B cell (primary cell): Measurements from ENCODE around the gene KDM6B. TPM values are rescaled to one million over a fixed set of nuclear protein-coding genes. Genes with fewer than 3 reads are reported as not detected.

ENCODE experiments used
- ATAC-seq: fragments of 200-7000 bp; cut with Tn5 transposase; one replicate; pipeline ENCODE4 v1.10.0; 2021; ENCODE audit warnings: low read depth, mild to moderate bottlenecking, moderate number of reproducible peaks, moderate library complexity
- CTCF ChIA-PET: fragments of 350-600 bp; sonication (Branson Sonifier 250); formaldehyde crosslinking; loops from one replicate; lab custom pipeline; 2021; ENCODE audit warnings: antibody characterized with exemption, inconsistent platforms; lab: Charles Lee
- POLR2A ChIA-PET: fragments of 350-600 bp; sonication (Branson Sonifier 250); formaldehyde crosslinking; loops from one replicate; lab custom pipeline; 2021; ENCODE audit warnings: antibody characterized with exemption; lab: Charles Lee
- DNase-seq: peaks from one replicate; pipeline ENCODE4 v3.0.0; 2013
- H2AFZ ChIP-seq: 2 replicates; pipeline ENCODE4 v1.6.1; 2012; ENCODE audit warnings: mild to moderate bottlenecking, low read depth, low read length; ENCODE audit not compliant: insufficient read depth, poor library complexity, severe bottlenecking
- H3K27ac ChIP-seq, 2 donors: 1 replicate in 1 of 2; 2 replicates in 1 of 2; pipeline ENCODE4 v1.5.1; 2012 to 2013; ENCODE audit warnings: low read length in 2 of 2, mild to moderate bottlenecking in 2 of 2, moderate library complexity in 1 of 2
- H3K27me3 ChIP-seq, 4 experiments: fragments of 200-600 bp in 1 of 4; sonication (generic) in 1 of 4; replicated peaks in 1 of 4; 1 replicate in 2 of 4; 2 replicates in 2 of 4; pipeline versions ENCODE4 v1.6.1 to v1.7.0; 2013 to 2016; ENCODE audit warnings: low read length in 3 of 4, mild to moderate bottlenecking in 2 of 4, mixed read lengths in 1 of 4, moderate library complexity in 1 of 4; ENCODE audit not compliant: insufficient read depth in 4 of 4, control insufficient read depth in 3 of 4; ENCODE audit errors: control extremely low read depth in 1 of 4
- H3K36me3 ChIP-seq, 2 experiments: replicated peaks in 1 of 2; 1 replicate in 1 of 2; 2 replicates in 1 of 2; pipeline versions ENCODE4 v1.6.1 to v1.7.1; 2013; ENCODE audit warnings: low read length in 1 of 2; ENCODE audit not compliant: insufficient read depth in 2 of 2, control insufficient read depth in 1 of 2; ENCODE audit errors: control extremely low read depth in 1 of 2, extremely low read depth in 1 of 2
- H3K4me1 ChIP-seq, 2 donors: fragments of 200-600 bp in 1 of 2; sonication (generic) in 1 of 2; 1 replicate in 1 of 2; 2 replicates in 1 of 2; pipeline versions ENCODE4 v1.5.1 to v1.6.1; 2013 to 2017; ENCODE audit warnings: low read length in 2 of 2; ENCODE audit not compliant: control insufficient read depth in 2 of 2, insufficient read depth in 2 of 2
- H3K4me2 ChIP-seq: replicated peaks from 2 replicates; pipeline ENCODE3; 2012; ENCODE audit warnings: mild to moderate bottlenecking, low read depth, low read length; ENCODE audit not compliant: poor library complexity, severe bottlenecking
- H3K4me3 ChIP-seq, 5 experiments: fragments of 200-600 bp in 1 of 5; sonication (generic) in 1 of 5; 1 replicate in 3 of 5; 2 replicates in 2 of 5; pipeline versions ENCODE4 v1.5.1 to v1.7.0; 2011 to 2016; ENCODE audit warnings: low read length in 4 of 5, mild to moderate bottlenecking in 4 of 5, low read depth in 2 of 5, control low read depth in 1 of 5, moderate library complexity in 1 of 5; ENCODE audit not compliant: insufficient read depth in 1 of 5; ENCODE audit errors: control extremely low read depth in 1 of 5, extremely low read depth in 1 of 5
- H3K79me2 ChIP-seq: fragments of 200-600 bp; sonication (generic); one replicate; pipeline ENCODE4 v1.6.0; 2016; ENCODE audit warnings: low read length; ENCODE audit not compliant: control insufficient read depth, insufficient read depth
- H3K9ac ChIP-seq: fragments of 200-600 bp; sonication (generic); 2 replicates; pipeline ENCODE4 v1.6.1; 2017; ENCODE audit warnings: mild to moderate bottlenecking, low read length, moderate library complexity
- H3K9me3 ChIP-seq, 3 donors: one replicate each; pipeline versions ENCODE4 v1.6.1 to v1.7.1; 2013; ENCODE audit warnings: low read length in 2 of 3; ENCODE audit not compliant: control insufficient read depth in 2 of 3, insufficient read depth in 1 of 3; ENCODE audit errors: control extremely low read depth in 1 of 3
- H4K20me1 ChIP-seq: 2 replicates; pipeline ENCODE4 v1.6.0; 2012; ENCODE audit warnings: mild to moderate bottlenecking, low read length; ENCODE audit not compliant: insufficient read depth, control insufficient read depth, poor library complexity, severe bottlenecking
- H3K27ac Mint-ChIP-seq: one replicate; pipeline ENCODE4 v1.8.0; 2021; ENCODE audit warnings: mixed read lengths
- H3K27me3 Mint-ChIP-seq: one replicate; pipeline ENCODE4 v1.8.0; 2021; ENCODE audit warnings: mixed read lengths
- H3K4me1 Mint-ChIP-seq: one replicate; pipeline ENCODE4 v1.8.0; 2021; ENCODE audit warnings: mixed read lengths
- H3K4me3 Mint-ChIP-seq: one replicate; pipeline ENCODE4 v1.8.0; 2021; ENCODE audit warnings: mixed read lengths
- H3K9me3 Mint-ChIP-seq: one replicate; pipeline ENCODE4 v1.8.0; 2022; ENCODE audit warnings: mixed read lengths; ENCODE audit not compliant: insufficient read depth
- EZH2 ChIP-seq: IDR thresholded peaks from 2 replicates; pipeline ENCODE4 v1.6.1; 2012; ENCODE audit warnings: borderline replicate concordance, low read depth, mild to moderate bottlenecking, moderate library complexity, low read length; ENCODE audit not compliant: insufficient read depth, poor library complexity, severe bottlenecking
- WGBS: methylation state at CpG from one replicate; pipeline ENCODE4 v1.1.5; 2013; ENCODE audit warnings: missing lambda C conversion rate; ENCODE audit not compliant: insufficient coverage; 5-methylcytosine and 5-hydroxymethylcytosine counted together
- intact Hi-C: fragments of 100-400 bp; cut with micrococcal nuclease; formaldehyde crosslinking; loops from one replicate; pipeline ENCODE4 v1.10.0; 2022
- polyA plus RNA-seq: library from polyadenylated mRNA; depleted of rRNA; stranded (reverse); fragments of >200 nt; gene quantifications from 2 replicates; pipeline ENCODE4 v1.2.3, GENCODE V29; 2012
- total RNA-seq, 2 donors: library from RNA; stranded (reverse); fragments of 120-200 nt in 1 of 2; gene quantifications; 1 replicate in 1 of 2; 2 replicates in 1 of 2; pipeline versions ENCODE4 v1.2.3 to v1.2.4, GENCODE V29; 2013 to 2022
- TF ChIP-seq, protein P1 (sequence below): fragments of 200-600 bp; IDR thresholded peaks from one replicate; pipeline ENCODE4 v1.8.0; 2022; ENCODE audit warnings: antibody characterized with exemption, mild to moderate bottlenecking

Gene KDM6B
- total and polyA plus RNA-seq, 2 donors (not counting 1 experiment from before 2014, with no cell fraction given), result 18.6 to 110 TPM

DNA sequence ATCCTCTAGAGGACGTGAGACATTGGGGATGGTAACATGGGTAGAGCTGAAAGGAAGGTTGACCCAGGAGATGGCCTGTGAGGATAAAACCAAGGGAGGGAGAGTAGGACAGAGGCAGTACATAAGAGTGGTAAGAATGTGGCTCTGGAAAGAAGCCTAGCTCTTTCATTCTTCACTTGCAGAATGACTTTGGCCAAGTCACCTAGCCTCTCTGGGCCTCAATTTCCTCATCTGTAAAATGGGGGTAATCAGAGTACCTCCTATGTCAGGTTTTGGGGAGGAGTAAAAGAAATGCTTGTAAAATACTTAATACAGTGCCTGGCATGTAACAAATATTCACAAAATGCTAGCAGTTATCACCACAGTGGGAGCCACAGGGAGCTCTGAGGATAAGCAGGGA, 6.9 kb downstream of the KDM6B start:
- CTCF ChIA-PET, result interaction anchor here (0.7 to 3.7 kb wide), 11 partner anchors 10 to 219 kb away, joined by 3 to 26 read pairs (median 4); partner anchors contain the start of genes CYB5D1 and NAA38
- intact Hi-C loops, result loop anchor here (1.0 to 10.0 kb wide), 3 partner anchors 10 to 226 kb away; partner anchors contain the start of genes FXR2, TP53 and WRAP53

More for the DNA sequence above, 6.9 kb downstream of the KDM6B start:
- peaks cover 48% of the 10 kb centered on the region for H4K20me1 ChIP-seq
- POLR2A ChIA-PET, result interaction anchor here (1.5 kb wide), 1 partner anchor 16 kb away, joined by 4 read pairs; the partner anchor contains the start of gene NAA38
- no peaks in the 10 kb centered on the region for H3K27me3 ChIP-seq
- peaks cover 0 to 4% (median 0%) of the 10 kb centered on the region in 3 donors for H3K9me3 ChIP-seq
- Mint-ChIP-seq H3K27me3 (no peaks in the 10 kb centered on the region), H3K4me1 (peaks cover 66% of the 10 kb centered on the region), H3K27ac (peak overlapping the region; percentile 100), H3K9me3 (no peaks in the 10 kb centered on the region), H3K4me3 (peak overlapping the region; percentile 100)
- peaks cover 29% of the 10 kb centered on the region for H3K79me2 ChIP-seq
- TF ChIP-seq EZH2, result no peak
- TF ChIP-seq, protein P1, sequence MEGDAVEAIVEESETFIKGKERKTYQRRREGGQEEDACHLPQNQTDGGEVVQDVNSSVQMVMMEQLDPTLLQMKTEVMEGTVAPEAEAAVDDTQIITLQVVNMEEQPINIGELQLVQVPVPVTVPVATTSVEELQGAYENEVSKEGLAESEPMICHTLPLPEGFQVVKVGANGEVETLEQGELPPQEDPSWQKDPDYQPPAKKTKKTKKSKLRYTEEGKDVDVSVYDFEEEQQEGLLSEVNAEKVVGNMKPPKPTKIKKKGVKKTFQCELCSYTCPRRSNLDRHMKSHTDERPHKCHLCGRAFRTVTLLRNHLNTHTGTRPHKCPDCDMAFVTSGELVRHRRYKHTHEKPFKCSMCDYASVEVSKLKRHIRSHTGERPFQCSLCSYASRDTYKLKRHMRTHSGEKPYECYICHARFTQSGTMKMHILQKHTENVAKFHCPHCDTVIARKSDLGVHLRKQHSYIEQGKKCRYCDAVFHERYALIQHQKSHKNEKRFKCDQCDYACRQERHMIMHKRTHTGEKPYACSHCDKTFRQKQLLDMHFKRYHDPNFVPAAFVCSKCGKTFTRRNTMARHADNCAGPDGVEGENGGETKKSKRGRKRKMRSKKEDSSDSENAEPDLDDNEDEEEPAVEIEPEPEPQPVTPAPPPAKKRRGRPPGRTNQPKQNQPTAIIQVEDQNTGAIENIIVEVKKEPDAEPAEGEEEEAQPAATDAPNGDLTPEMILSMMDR, result no peak
- H3K4me3 ChIP-seq, result peak overlapping the region in 2 of 5 experiments; percentile 8 to 94
- H3K4me1 ChIP-seq, result peaks cover 51 to 84% of the 10 kb centered on the region in 2 donors
- DNase-seq (no peak), ATAC-seq (no peak)
- peak overlapping the region; percentile 100 for H3K9ac ChIP-seq
- peak overlapping the region; percentile 100 for H3K27ac ChIP-seq
- peak overlapping the region; percentile 100 for H3K4me2 ChIP-seq
- H3K36me3 ChIP-seq, result peaks cover 0 to 4% of the 10 kb centered on the region in 2 experiments
- no CpG with 5 or more reads among the region's 1 CpG for WGBS
- H2AFZ ChIP-seq, result no peak overlapping the region
